HCT116 (cell line): Measurements from ENCODE around the gene COPS8.

ENCODE experiments used
- CEBPB ChIP-seq: IDR thresholded peaks from 2 replicates; pipeline ENCODE4 v1.6.1; 2012; ENCODE audit warnings: low read depth
- EZH2 ChIP-seq: fragments of 200-600 bp; sonication (generic); IDR thresholded peaks from 2 replicates; pipeline ENCODE4 v1.6.1; 2017; ENCODE audit warnings: antibody characterized with exemption, mixed run types
- FOSL1 ChIP-seq: IDR thresholded peaks from 2 replicates; pipeline ENCODE4 v1.6.1; 2012; ENCODE audit warnings: low read depth
- JUND ChIP-seq: IDR thresholded peaks from 2 replicates; pipeline ENCODE4 v1.6.1; 2012
- POLR2A ChIP-seq: IDR thresholded peaks from 2 replicates; pipeline ENCODE4 v1.7.0; 2011; ENCODE audit warnings: borderline replicate concordance; ENCODE audit not compliant: insufficient read depth, insufficient read length; ENCODE audit errors: extremely low read depth
- POLR2AphosphoS5 ChIP-seq: IDR thresholded peaks from 2 replicates; pipeline ENCODE4 v1.6.1; 2011; ENCODE audit warnings: mild to moderate bottlenecking, low read depth, low read length, moderate library complexity
- SIN3A ChIP-seq: IDR thresholded peaks from 2 replicates; pipeline ENCODE4 v1.6.1; 2012; ENCODE audit warnings: low read depth
- YY1 ChIP-seq: IDR thresholded peaks from 2 replicates; pipeline ENCODE4 v1.6.1; 2011; ENCODE audit warnings: low read length, low read depth, moderate library complexity, mild to moderate bottlenecking; ENCODE audit not compliant: insufficient replicate concordance; ENCODE audit errors: extremely low read depth
- ZNF274 ChIP-seq: fragments of 200-500 bp; sonication (Bioruptor generic); IDR thresholded peaks from 2 replicates; pipeline ENCODE4 v1.6.1; 2014; ENCODE audit warnings: mild to moderate bottlenecking, low read depth, low read length, inconsistent platforms
- TF ChIP-seq, protein P1 (sequence below): IDR thresholded peaks from 2 replicates; pipeline ENCODE4 v1.6.1; 2012; ENCODE audit warnings: low read depth
- TF ChIP-seq, protein P2 (sequence below), 3 experiments: fragments of 200-600 bp in 1 of 3; sonication (generic) in 1 of 3; IDR thresholded peaks in 2 of 3; conservative IDR thresholded peaks in 1 of 3; 2 replicates each; pipeline ENCODE4 v1.5.1; 2012 to 2017; ENCODE audit warnings: low read depth in 2 of 3, low read length in 2 of 3, antibody characterized with exemption in 1 of 3, borderline replicate concordance in 1 of 3, control low read depth in 1 of 3, mild to moderate bottlenecking in 1 of 3, mixed read lengths in 1 of 3, mixed run types in 1 of 3, moderate library complexity in 1 of 3; ENCODE audit not compliant: insufficient read depth in 1 of 3
- TF ChIP-seq, protein P3 (sequence below): IDR thresholded peaks from 2 replicates; pipeline ENCODE4 v1.6.1; 2011; ENCODE audit warnings: mild to moderate bottlenecking, low read length, moderate library complexity; ENCODE audit not compliant: insufficient replicate concordance; ENCODE audit errors: extremely low read depth
- TF ChIP-seq, protein P4 (sequence below): IDR thresholded peaks from 2 replicates; pipeline ENCODE4 v1.6.1; 2012

DNA sequence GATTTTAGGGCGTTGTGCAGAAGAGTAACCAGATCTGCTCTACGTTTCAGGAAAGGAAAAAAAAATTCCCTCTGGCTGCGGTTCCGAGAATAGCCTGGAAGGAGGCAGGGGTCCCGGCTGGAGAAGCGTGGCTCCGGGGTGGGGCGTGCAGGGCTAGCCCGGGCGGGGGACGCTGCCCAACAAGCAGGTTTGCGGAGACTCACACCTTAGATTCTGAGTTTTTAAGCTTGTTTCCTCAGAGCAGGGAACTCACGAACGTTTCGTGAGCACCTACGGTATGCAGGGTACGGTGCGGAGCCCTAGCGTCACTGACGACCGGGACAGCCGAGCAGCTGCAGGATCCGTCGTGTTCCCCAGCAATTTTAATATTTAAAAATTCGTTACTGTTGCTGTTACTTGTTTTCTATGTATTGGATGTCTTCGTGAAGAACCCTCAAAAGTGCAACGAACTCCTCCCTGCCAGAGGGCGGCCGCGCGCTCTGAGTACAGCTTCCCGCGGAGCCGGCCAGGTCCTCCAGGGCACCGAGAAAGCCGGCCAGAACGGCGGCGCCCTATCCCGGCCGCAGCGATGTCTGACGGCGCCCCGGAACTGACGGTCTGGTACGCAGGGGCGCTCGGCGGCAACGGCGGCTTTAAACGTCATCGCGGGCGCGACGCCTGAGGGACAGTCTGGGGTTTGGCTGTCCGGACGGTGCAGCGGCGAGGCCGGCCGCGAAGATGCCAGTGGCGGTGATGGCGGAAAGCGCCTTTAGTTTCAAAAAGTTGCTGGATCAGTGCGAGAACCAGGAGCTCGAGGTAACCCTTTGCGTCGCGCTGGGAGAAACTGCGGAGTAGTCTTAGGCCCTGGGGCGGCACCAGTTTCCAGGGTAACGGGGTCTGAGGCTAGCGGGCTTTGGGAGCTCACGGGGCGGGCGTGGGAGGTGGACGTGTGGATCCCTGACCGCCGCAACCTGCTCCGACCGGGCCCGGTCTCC, at the start of gene COPS8:
- TF ChIP-seq, protein P1, sequence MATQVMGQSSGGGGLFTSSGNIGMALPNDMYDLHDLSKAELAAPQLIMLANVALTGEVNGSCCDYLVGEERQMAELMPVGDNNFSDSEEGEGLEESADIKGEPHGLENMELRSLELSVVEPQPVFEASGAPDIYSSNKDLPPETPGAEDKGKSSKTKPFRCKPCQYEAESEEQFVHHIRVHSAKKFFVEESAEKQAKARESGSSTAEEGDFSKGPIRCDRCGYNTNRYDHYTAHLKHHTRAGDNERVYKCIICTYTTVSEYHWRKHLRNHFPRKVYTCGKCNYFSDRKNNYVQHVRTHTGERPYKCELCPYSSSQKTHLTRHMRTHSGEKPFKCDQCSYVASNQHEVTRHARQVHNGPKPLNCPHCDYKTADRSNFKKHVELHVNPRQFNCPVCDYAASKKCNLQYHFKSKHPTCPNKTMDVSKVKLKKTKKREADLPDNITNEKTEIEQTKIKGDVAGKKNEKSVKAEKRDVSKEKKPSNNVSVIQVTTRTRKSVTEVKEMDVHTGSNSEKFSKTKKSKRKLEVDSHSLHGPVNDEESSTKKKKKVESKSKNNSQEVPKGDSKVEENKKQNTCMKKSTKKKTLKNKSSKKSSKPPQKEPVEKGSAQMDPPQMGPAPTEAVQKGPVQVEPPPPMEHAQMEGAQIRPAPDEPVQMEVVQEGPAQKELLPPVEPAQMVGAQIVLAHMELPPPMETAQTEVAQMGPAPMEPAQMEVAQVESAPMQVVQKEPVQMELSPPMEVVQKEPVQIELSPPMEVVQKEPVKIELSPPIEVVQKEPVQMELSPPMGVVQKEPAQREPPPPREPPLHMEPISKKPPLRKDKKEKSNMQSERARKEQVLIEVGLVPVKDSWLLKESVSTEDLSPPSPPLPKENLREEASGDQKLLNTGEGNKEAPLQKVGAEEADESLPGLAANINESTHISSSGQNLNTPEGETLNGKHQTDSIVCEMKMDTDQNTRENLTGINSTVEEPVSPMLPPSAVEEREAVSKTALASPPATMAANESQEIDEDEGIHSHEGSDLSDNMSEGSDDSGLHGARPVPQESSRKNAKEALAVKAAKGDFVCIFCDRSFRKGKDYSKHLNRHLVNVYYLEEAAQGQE = no peak
- TF ChIP-seq, protein P2, sequence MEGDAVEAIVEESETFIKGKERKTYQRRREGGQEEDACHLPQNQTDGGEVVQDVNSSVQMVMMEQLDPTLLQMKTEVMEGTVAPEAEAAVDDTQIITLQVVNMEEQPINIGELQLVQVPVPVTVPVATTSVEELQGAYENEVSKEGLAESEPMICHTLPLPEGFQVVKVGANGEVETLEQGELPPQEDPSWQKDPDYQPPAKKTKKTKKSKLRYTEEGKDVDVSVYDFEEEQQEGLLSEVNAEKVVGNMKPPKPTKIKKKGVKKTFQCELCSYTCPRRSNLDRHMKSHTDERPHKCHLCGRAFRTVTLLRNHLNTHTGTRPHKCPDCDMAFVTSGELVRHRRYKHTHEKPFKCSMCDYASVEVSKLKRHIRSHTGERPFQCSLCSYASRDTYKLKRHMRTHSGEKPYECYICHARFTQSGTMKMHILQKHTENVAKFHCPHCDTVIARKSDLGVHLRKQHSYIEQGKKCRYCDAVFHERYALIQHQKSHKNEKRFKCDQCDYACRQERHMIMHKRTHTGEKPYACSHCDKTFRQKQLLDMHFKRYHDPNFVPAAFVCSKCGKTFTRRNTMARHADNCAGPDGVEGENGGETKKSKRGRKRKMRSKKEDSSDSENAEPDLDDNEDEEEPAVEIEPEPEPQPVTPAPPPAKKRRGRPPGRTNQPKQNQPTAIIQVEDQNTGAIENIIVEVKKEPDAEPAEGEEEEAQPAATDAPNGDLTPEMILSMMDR (IDR thresholded peaks at IDR 0.05 in 2 of 3, conservative IDR thresholded peaks at IDR 0.05 in 1 of 3; ENCODE audit: borderline replicate concordance in 1 of 3, insufficient read depth in 1 of 3, low read depth in 2 of 3, low read length in 2 of 3) = 0 out of 6 replicates have a peak, but pooled peaks of 1 of the 3 experiments have one; percentile 19
- TF ChIP-seq POLR2A = peak; percentile 77
- TF ChIP-seq, protein P3, sequence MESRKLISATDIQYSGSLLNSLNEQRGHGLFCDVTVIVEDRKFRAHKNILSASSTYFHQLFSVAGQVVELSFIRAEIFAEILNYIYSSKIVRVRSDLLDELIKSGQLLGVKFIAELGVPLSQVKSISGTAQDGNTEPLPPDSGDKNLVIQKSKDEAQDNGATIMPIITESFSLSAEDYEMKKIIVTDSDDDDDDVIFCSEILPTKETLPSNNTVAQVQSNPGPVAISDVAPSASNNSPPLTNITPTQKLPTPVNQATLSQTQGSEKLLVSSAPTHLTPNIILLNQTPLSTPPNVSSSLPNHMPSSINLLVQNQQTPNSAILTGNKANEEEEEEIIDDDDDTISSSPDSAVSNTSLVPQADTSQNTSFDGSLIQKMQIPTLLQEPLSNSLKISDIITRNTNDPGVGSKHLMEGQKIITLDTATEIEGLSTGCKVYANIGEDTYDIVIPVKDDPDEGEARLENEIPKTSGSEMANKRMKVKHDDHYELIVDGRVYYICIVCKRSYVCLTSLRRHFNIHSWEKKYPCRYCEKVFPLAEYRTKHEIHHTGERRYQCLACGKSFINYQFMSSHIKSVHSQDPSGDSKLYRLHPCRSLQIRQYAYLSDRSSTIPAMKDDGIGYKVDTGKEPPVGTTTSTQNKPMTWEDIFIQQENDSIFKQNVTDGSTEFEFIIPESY = peak; percentile 6
- TF ChIP-seq, protein P4, sequence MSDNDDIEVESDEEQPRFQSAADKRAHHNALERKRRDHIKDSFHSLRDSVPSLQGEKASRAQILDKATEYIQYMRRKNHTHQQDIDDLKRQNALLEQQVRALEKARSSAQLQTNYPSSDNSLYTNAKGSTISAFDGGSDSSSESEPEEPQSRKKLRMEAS = peak; percentile 92
- no peak for TF ChIP-seq EZH2
- TF ChIP-seq JUND = no peak
- peak; percentile 96 for TF ChIP-seq POLR2AphosphoS5
- TF ChIP-seq CEBPB = no peak
- no peak for TF ChIP-seq ZNF274
- peak; percentile 72 for TF ChIP-seq YY1
- no peak for TF ChIP-seq FOSL1
- peak; percentile 94 for TF ChIP-seq SIN3A
